ENCODE results near the gene CCNK.

Gene CCNK

GRCh38 chr14:99516156-99516870 lies 35.1 kb downstream of the CCNK start:
- no peak for TF ChIP-seq ZFX (IDR thresholded peaks at IDR 0.05)
- TF ChIP-seq, protein P1, sequence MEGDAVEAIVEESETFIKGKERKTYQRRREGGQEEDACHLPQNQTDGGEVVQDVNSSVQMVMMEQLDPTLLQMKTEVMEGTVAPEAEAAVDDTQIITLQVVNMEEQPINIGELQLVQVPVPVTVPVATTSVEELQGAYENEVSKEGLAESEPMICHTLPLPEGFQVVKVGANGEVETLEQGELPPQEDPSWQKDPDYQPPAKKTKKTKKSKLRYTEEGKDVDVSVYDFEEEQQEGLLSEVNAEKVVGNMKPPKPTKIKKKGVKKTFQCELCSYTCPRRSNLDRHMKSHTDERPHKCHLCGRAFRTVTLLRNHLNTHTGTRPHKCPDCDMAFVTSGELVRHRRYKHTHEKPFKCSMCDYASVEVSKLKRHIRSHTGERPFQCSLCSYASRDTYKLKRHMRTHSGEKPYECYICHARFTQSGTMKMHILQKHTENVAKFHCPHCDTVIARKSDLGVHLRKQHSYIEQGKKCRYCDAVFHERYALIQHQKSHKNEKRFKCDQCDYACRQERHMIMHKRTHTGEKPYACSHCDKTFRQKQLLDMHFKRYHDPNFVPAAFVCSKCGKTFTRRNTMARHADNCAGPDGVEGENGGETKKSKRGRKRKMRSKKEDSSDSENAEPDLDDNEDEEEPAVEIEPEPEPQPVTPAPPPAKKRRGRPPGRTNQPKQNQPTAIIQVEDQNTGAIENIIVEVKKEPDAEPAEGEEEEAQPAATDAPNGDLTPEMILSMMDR (conservative IDR thresholded peaks at IDR 0.05): no peak
- H3K27ac ChIP-seq: no peak overlapping the region

- TF ChIP-seq ZFX (IDR thresholded peaks at IDR 0.05): no peak
- TF ChIP-seq, protein P1 (conservative IDR thresholded peaks at IDR 0.05): no peak
- no peak overlapping the region for H3K27ac ChIP-seq
Observed at GRCh38 chr14:99516871-99517642, 35.8 kb downstream of the CCNK start.

DNA sequence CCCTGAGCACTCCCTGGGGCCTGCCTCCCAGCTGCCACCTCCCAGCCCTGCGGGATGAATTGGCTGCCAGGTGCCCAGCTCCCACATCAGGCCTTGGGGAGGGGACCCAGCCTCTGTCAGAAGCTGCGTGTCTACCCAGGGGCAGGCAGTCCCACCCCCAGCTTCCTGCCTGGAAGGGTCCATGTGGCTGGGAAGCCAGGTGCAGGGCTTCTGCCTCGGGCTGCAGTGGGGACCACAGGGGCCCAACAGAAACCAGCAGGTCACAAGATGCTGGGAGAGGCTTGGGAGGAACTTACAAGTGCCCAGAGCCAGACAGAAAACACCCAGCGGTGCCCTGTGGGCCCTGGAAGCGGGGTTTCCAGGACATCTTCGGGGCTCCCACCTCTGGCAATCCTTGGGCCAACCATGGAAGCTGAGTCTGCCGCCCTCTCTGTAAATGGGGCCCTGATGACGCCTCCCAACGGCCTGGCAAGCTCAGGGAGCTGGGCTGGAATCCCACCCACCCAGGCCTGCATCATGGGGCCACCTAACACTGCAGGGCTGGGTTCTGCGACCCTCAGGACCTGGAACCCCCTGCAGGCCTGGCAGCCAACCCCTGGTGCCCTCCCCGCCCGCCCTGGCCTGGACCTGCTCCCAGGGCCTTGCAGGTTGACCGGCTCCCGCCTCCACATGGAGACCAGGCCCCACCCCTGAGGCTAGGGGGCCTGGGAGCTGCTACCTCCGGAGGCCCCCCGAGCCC lies 36.6 kb downstream of the CCNK start:
- H3K27ac ChIP-seq: no peak overlapping the region
- TF ChIP-seq, protein P1 (conservative IDR thresholded peaks at IDR 0.05): no peak
- no peak for TF ChIP-seq ZFX (IDR thresholded peaks at IDR 0.05)

GRCh38 chr14:99518441-99519346 lies 37.5 kb downstream of the CCNK start:
- H3K27ac ChIP-seq: no peak overlapping the region; the same call in 1 of the 2 replicates
- TF ChIP-seq, protein P1 (conservative IDR thresholded peaks at IDR 0.05): peak; percentile 97
- no peak for TF ChIP-seq ZFX (IDR thresholded peaks at IDR 0.05)

- no peak overlapping the region for H3K27ac ChIP-seq
- TF ChIP-seq, protein P1 (conservative IDR thresholded peaks at IDR 0.05): no peak
- TF ChIP-seq ZFX (IDR thresholded peaks at IDR 0.05): no peak
Observed at GRCh38 chr14:99519347-99519881, 38.2 kb downstream of the CCNK start.

- no peak overlapping the region for H3K27ac ChIP-seq
- no peak for TF ChIP-seq ZFX (IDR thresholded peaks at IDR 0.05)
- TF ChIP-seq, protein P1 (conservative IDR thresholded peaks at IDR 0.05): no peak
Observed at GRCh38 chr14:99519931-99520421, 38.8 kb downstream of the CCNK start.

All from C4-2B (cell line).